Colonic mucosa (tissue), 4 donors: Measurements from ENCODE around the gene HPD. TPM values are rescaled to one million over a fixed set of nuclear protein-coding genes. Genes with fewer than 3 reads are reported as not detected.

Experiments used
- DNase-seq: peaks from one replicate; pipeline ENCODE4 v3.0.0-alpha.2; 2020
- H3K27ac ChIP-seq: fragments of 200-600 bp; one replicate; pipeline ENCODE4 v1.8.0; 2021
- H3K27me3 ChIP-seq: fragments of 200-600 bp; one replicate; pipeline ENCODE4 v1.8.0; 2021
- H3K36me3 ChIP-seq: fragments of 200-600 bp; one replicate; pipeline ENCODE4 v1.8.0; 2021
- H3K4me1 ChIP-seq: fragments of 200-600 bp; one replicate; pipeline ENCODE4 v1.8.0; 2021; ENCODE audit warnings: mild to moderate bottlenecking
- H3K4me3 ChIP-seq: fragments of 200-600 bp; one replicate; pipeline ENCODE4 v1.8.0; 2021
- H3K9ac ChIP-seq, 2 donors: one replicate each; pipeline ENCODE4 v1.7.0; 2013; ENCODE audit warnings: control low read depth in 2 of 2, low read depth in 2 of 2, low read length in 2 of 2
- H3K9me3 ChIP-seq: fragments of 200-600 bp; one replicate; pipeline ENCODE4 v1.8.0; 2021
- intact Hi-C: fragments of 100-400 bp; cut with DNase I; formaldehyde crosslinking; loops from one replicate; pipeline ENCODE4 v1.14.1; 2022
- total RNA-seq, 2 donors: library from RNA; stranded (reverse); fragmentation: NEBNext Ultra II Directional in 1 of 2; extraction: Animal tissue kit (Norgen Biotek cat#: 25700) in 1 of 2; gene quantifications; one replicate each; pipeline ENCODE4 v1.2.1, GENCODE V29; 2021
- TF ChIP-seq, protein P1 (sequence below): fragments of 200-600 bp; IDR thresholded peaks from one replicate; pipeline ENCODE4 v1.8.0; 2022; ENCODE audit warnings: antibody characterized with exemption, mild to moderate bottlenecking
- donor health status: healthy.
- donor health status: DM: no; HTN: no; CAD: no.
- donor health status: DM: no; HTN: no; CAD: no.

HPD gene
- total RNA-seq, 2 donors from 2014 or later = 0.27 to 0.91 TPM

DNA sequence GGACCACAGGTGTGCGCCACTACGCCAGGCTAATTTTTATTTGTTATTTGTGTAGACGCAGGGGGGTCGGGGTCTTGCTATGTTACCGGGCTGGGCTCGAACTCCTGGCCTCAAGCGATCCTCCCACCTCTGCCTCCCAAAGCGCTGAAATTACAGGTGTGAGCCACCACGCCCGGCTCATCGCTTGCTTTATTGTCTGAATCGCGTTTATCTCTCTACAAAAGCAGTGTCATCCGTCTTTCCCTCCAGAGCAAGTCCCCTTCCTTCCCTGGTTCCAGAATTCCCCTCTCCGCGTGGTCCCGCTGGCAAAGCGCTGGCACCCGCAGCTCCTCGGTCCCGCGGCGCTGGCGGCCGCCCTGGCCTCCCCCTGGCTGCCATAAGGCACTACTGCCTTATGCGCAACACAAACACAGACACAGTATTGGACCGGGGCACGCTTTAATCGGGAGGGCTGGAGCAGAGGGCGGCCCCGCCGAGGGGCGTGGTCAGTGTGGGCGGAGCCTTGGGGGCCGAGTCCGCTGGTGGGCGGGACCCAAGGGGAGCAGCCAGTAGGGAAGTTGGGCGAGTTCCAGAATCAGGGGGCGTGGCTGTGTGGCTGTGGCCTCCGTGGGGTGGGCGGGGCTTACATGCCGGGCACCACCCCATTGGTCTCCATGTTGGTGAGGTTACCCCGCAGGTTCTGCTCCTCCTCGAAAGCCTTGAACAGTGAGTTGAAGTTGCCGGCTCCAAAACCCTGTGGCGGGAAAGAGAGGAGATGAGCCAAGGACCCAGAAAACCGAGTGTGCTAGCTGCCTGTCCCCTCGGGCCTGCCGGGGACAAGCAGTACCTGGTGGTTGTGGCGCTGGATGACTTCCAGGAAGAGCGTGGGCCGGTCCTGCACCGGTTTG is 19.3 kb downstream of the HPD start:
- Histone ChIP-seq H3K4me3 (peak overlapping the region; percentile 61), H3K4me1 (no peaks in the 10 kb centered on the region), H3K9me3 (no peaks in the 10 kb centered on the region), H3K27ac (peak overlapping the region; percentile 65), H3K9ac (peak overlapping the region; percentile 73 to 84), H3K36me3 (no peaks in the 10 kb centered on the region), H3K27me3 (no peaks in the 10 kb centered on the region)
- intact Hi-C loops = no loop called here
- DNase-seq = peak; percentile 100
- TF ChIP-seq, protein P1, sequence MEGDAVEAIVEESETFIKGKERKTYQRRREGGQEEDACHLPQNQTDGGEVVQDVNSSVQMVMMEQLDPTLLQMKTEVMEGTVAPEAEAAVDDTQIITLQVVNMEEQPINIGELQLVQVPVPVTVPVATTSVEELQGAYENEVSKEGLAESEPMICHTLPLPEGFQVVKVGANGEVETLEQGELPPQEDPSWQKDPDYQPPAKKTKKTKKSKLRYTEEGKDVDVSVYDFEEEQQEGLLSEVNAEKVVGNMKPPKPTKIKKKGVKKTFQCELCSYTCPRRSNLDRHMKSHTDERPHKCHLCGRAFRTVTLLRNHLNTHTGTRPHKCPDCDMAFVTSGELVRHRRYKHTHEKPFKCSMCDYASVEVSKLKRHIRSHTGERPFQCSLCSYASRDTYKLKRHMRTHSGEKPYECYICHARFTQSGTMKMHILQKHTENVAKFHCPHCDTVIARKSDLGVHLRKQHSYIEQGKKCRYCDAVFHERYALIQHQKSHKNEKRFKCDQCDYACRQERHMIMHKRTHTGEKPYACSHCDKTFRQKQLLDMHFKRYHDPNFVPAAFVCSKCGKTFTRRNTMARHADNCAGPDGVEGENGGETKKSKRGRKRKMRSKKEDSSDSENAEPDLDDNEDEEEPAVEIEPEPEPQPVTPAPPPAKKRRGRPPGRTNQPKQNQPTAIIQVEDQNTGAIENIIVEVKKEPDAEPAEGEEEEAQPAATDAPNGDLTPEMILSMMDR = peak; percentile 44

DNA sequence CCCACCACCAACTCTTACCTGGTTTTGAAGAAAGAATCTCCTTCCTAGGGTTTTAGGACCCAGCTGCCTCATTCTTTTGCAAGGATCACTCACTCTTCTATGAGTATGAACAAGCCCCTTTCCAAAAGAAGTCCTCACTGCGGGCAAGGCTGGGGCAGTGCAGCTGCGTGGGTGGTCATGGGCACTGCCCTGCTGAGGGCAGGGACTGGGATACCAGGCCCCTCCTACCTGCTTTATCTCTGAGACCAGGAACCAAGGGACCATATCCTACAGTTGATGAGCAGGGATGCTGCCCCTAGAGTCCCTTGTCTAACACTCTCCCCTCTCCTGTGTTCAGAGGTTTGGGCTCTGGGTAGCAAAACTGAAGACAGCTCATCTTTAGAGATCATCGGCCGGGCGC is 20.5 kb downstream of the HPD start:
- Histone ChIP-seq H3K27ac (no peak overlapping the region), H3K36me3 (no peaks in the 10 kb centered on the region), H3K9me3 (no peaks in the 10 kb centered on the region), H3K9ac (no peak overlapping the region), H3K4me3 (no peak overlapping the region), H3K27me3 (no peaks in the 10 kb centered on the region), H3K4me1 (no peaks in the 10 kb centered on the region)
- TF ChIP-seq, protein P1 = no peak
- intact Hi-C loops = no loop called here
- DNase-seq = no peak

DNA sequence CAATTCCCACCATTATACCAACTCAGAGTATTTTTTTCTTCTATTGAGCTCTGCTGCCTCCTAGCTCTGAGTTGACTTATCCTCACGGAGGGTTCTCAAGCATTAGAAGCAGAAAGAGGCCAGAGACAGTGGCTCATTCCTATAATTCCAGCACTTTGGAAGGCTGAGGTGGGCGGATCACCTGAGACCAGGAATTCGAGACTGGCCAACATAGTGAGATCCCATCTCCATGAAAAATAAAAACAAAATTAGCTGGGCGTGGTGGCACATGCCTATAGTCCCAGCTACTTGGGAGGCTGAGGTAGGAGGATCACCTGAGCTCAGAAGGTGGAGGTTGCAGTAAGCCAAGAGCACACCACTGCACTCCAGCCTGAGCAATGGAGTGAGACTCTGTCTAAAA is 21.0 kb downstream of the HPD start:
- Histone ChIP-seq H3K4me3 (no peak overlapping the region), H3K9me3 (no peaks in the 10 kb centered on the region), H3K27me3 (no peaks in the 10 kb centered on the region), H3K4me1 (no peaks in the 10 kb centered on the region), H3K36me3 (no peaks in the 10 kb centered on the region), H3K27ac (no peak overlapping the region), H3K9ac (no peak overlapping the region)
- DNase-seq = no peak
- intact Hi-C loops = no loop called here
- TF ChIP-seq, protein P1 = no peak

DNA sequence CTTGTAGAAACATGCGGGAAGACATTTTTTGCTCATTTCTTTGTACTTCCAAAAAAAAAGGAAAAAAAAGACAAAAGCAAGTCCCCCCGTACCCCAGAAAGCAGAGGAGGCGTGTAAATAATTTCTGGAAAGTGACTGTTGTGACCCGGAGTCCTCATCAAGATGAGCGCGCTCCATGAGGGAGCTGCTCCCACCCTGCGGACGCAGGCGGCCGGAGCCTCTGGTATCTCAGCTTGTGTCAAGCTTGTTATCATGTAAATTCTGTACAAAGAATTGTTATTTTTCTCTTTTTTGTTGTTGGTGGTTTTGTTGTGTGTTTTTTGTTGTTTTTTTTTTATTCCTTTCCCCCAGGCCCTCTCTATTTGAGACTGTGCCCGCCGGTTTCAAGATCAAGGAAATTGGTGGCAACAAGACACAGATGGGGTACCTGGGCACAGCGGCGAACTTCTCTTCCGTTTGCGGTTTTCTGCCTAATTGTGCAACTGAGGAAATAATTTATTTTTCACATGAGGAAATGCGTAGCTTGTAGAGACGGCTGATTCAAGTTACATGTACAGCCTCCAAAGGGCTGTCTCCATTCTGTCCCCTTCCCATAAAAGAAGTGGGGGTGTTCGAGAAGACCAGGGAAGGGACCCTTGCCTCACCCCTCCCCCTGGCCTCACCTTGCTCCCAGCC is 27.0 kb downstream of the HPD start:
- no peak overlapping the region for H3K4me3 ChIP-seq
- no peak overlapping the region for H3K9ac ChIP-seq
- H3K27me3 ChIP-seq = no peaks in the 10 kb centered on the region
- H3K4me1 ChIP-seq = no peaks in the 10 kb centered on the region
- TF ChIP-seq, protein P1 = no peak
- H3K9me3 ChIP-seq = no peaks in the 10 kb centered on the region
- peaks cover 20% of the 10 kb centered on the region for H3K36me3 ChIP-seq
- DNase-seq = no peak
- no peak overlapping the region for H3K27ac ChIP-seq
- intact Hi-C loops = no loop called here

DNA sequence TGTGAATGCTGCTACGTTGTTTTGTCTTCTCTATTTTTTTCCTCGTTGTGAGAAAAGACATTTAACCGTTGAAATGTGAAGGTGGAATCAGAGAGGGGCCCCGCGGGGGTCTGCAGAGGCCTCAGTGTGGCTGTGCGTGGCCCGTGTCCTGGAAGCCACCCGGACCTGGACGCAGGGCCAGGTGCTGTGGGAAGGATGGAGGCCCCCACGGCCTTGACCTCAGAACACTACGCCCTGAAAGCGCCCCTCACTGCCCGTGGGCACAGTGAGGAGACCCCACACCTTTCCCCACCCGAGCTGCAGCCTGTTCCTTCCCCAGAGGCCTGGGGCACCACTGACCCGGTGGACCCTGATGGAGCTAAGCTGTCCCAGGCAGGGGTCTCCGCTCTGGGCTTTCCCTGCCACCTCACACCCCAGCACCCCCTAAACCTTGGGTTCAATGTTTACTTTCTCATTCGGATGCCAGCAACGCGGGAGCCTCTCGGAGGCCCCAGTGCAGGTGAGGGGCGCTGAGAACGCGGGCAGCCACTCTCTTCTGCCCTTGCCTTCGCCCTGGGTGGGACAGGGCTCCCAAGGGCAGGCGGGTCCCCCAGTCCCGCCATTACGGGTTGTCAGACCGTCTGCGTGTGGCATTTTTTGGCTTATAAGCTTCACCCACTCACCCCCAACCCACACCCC is 27.9 kb downstream of the HPD start:
- intact Hi-C loops = no loop called here
- H3K36me3 ChIP-seq = peaks cover 20% of the 10 kb centered on the region
- H3K27me3 ChIP-seq = no peaks in the 10 kb centered on the region
- no peaks in the 10 kb centered on the region for H3K9me3 ChIP-seq
- DNase-seq = no peak
- no peaks in the 10 kb centered on the region for H3K4me1 ChIP-seq
- H3K4me3 ChIP-seq = no peak overlapping the region
- H3K27ac ChIP-seq = no peak overlapping the region
- TF ChIP-seq, protein P1 = no peak
- H3K9ac ChIP-seq = no peak overlapping the region
